NCI-H1105 (cell line): ENCODE data around the gene ANKRD9.
"Not testable (repeated sequence)": the region's sequence is repeated elsewhere in the genome, so short reads cannot be mapped to it uniquely, and the experiment has no call there.

Source experiments
- DNase-seq: peaks from one replicate; lab custom pipeline; 2025; lab: John Stamatoyannopoulos, UW

The ANKRD9 gene, protein sequence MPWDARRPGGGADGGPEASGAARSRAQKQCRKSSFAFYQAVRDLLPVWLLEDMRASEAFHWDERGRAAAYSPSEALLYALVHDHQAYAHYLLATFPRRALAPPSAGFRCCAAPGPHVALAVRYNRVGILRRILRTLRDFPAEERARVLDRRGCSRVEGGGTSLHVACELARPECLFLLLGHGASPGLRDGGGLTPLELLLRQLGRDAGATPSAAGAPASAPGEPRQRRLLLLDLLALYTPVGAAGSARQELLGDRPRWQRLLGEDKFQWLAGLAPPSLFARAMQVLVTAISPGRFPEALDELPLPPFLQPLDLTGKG

GRCh38 chr14:102509746-102510615 lies at the start of gene ANKRD9:
Gene ANKRD9, minus strand, starts transcription at chr14:102509776. Its CDS starts 1,887 bp downstream, at chr14:102507889.
- DNase-seq = peak; percentile 94

- no peak for DNase-seq
Observed at GRCh38 chr14:102558556-102558955, 49.0 kb upstream of the ANKRD9 start.

DNA sequence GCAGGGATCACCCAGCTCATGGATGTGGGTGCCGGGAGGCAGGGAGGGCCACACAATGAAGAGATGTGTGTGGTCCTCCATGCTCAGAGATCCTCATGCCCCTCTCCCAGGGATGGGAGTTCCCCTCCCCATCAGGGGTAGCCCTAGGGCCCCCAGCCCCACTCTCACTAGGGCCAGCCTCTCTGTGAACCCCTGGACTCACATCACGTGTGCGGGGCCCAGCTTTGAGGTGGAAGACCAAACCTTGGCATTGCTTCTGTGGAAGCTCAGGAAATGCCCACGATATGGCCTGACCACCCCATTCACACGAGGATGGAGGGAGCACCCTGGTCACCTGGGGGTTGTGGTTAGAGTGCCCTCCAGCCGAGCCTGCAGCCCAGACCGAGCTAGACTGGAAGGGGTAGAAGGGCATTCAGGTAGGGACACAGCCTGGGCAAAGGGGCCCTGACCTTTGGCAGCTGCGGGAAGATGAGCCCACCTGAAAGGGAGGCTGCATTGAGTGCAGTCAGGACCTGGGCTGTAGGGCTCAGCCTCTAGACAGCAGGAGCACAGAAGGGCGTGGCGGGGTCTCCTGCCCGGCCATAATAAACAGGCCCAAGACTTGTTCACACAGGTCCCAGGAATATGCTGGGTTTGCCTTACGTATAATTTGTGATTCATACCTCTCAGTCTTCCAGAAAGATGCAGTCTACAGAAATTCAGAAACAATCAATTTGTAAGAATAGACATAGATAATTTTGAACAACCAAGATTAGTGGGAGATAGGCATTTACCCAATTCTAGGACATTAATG lies 48.1 kb upstream of the ANKRD9 start:
- no peak for DNase-seq

- DNase-seq = no peak
Observed at GRCh38 chr14:102556098-102556677, 46.6 kb upstream of the ANKRD9 start.

DNA sequence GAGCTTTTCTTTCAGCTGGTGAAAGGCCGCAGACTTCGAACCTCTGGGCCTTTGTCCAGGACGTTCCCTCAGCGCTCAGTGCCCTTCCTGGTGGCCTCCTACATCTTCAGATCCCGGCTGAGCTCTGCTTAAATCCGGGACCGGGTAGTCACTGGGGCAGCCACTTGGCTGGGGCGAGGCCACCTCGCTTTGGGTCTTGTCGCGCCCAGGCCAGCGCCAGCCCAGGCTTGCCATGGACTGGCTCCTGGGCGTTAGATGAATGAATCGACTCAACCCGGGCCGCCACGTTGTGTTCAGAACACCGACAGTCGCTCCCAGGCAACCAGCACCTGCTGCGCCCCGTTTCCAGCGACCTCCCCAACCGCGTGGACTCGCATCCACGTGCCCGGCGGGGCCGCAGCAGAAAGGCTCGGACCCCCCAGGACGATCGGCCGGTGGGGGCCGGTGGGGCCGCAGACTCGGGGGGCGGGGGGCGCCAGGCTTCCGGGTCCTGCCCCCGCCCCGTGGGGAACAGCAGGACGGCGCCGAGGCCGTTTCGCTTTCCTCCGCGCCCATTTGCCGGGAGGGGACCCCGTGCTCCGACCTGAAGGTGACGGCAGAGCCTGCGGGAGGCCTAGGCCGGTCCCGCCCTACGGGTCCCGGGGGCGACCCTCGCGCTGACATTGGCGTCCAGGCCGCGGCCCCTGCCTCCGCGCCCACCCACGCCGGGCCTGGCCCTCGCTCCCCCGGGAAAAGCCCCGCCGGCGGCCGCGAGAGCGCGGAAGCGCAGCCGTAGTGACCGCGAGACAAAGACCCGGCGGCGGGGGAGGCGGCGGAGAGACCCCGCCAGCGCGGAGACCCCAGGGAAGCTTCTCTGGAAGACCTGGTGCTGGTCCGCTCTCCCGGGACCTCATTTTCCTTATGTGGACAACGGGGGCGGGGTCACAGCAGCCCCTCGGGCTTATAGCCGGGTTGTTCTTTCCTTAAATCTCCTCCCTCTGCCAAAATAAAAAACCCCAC lies 45.5 kb upstream of the ANKRD9 start:
- no peak for DNase-seq

DNA sequence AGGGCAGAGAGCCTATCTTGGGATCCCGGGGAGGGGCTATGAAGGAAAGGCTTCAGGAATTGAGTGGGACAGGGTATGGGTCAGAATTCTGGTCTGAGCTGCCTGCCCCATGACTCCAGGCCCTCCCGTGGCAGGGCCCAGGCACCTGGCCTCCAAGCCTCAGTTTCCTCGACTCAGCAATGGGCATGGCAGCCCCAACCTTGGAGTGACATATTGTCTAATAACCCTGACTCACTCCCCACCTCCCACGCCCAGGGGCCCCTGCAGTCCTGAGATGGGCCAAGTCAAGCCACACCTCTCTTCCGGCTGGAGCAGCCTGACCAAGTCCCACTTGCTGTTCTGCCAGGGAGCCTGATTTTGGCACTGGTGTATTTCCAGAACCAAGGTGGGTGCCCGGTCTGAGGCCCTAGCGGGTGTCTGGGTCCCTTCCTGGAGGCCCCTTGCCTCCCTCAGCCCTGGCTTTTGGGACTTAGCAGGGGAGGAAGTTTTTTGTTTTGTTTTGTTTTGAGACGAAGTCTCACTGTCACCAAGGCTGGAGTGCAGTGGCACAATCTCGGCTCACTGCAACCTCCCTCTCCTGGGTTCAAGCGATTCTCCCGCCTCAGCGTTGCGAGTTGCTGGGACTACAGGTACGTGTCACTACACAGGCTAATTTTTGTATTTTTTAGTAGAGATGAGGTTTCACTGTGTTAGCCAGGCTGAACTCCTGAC lies 42.6 kb upstream of the ANKRD9 start:
- DNase-seq = no peak

GRCh38 chr14:102550927-102551401 lies 41.4 kb upstream of the ANKRD9 start:
- not testable (repeated sequence) for DNase-seq

DNA sequence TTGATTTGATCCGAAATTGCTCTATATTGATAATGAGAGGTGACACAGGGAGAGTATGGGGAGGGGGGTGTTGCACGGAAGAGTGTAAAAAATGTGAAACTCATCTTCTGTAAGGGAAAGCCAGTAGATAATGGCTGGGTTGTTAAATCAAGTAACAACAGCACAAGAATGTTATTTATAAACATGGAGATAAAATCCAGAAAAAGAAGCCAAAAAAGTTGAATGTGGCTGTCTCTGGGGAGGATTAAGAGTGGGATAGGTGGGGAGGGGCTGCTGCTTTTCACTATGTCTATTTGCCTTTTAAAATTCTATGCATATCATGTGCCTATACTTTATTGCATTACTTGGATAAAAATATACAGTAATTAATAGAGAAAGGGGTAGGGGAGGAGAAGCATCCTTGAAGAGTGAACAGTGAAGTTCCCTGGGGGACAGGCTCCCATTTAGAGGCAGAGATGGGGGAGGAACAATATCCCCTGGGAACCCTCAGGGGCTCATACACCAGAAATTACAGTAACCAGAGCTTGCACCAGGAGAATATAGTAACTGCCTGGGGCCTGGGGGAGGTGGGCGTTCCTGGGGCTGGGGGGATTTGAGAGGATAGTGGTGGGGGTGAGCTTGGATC lies 39.2 kb upstream of the ANKRD9 start:
- DNase-seq = no peak

- DNase-seq = no peak
Observed at GRCh38 chr14:102545461-102546265, 36.1 kb upstream of the ANKRD9 start.

DNA sequence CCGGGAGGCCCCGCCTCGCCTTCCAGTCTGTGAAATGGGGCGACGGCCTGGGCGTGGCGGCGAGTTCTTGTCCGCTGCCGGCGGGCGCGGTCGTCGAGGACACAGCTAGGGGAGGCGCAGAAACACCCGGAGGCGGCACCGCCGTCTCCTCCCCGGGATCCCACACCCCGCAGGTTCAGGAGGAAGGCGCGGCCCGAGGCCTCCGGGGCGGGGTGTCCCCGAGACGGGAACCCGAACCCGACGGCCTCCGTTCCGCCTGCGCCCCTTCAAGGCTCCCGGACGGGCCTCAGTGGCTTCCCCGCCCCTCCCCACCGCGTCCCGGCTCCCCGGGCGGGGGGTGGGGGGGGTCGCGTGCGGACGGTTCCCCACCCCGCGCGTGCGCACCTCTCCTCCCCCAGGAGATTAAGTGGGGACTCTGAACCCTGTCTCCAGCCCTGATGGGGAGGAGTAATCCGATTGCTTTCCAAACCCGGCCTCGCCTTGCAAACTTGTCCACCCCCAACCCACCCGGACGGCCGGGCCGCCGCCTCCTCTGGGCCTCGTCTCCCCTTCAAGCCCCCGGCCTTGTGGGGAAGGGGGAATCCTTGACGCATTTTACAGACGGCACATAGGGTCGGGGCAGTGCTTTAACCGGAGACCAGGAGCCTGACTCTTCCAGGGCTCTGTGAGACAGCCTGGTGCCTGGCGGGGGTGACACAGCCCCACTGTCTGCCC lies 35.3 kb upstream of the ANKRD9 start:
- DNase-seq = no peak

DNA sequence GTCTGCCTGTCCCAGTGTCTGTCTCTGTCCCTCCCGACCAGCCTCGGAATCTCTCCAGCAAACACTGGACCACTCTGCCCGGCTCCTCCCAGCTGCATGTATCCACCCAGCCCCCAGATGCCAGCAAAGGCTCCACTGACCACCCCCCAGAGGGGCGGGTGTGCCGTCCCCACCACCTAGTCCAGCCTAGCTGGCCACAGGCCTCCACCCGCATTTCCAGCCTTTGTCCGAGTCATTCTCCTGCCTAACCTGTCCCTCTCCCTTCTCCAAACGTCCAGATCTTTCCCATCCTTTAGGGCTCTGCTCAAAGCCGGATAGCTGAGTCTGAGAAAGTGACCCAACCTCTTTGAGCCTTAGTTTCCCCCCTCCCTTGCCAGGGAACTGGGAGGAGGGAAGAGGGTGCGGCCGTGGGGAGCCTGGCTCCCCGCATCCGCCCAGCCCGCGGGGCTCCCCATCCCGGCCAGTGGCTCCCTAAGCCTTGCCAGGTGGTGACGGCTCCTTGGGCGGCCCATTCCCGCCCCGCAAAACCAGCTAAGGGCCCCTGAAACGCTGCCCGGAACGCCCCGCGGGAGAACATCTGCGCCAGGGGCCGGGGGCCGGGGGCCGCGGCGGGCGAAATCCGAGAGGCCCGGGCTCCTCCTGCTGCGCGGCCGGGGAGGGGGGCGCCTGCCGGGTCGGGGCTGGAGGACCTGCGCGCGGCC lies 34.6 kb upstream of the ANKRD9 start:
- no peak for DNase-seq

GRCh38 chr14:102541771-102542170 lies 32.2 kb upstream of the ANKRD9 start:
- no peak for DNase-seq

DNA sequence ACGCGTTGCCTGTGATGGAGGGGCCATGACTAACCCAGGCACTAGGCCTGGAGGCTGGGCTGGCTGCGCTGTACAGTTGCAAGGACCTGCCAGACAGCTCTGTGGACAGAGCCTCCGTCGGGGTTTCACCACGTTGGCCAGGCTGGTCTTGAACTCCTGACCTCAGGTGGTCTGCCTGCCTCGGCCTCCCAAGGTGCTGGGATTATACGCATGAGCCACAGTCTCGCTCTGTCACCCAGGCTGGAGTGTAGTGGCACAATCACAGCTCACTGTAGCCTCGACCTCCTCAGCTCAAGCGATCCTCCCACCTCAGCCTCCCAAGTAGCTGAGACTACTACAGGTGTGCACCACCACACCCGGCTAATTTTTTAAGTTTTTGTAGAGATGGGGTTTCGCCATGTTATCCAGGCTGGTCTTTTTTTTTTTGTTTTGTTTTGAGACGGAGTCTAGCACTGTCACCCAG lies 31.5 kb upstream of the ANKRD9 start:
- DNase-seq = not testable (repeated sequence)

- peak; percentile 86 for DNase-seq
Observed at GRCh38 chr14:102540315-102541028, 30.9 kb upstream of the ANKRD9 start.

DNA sequence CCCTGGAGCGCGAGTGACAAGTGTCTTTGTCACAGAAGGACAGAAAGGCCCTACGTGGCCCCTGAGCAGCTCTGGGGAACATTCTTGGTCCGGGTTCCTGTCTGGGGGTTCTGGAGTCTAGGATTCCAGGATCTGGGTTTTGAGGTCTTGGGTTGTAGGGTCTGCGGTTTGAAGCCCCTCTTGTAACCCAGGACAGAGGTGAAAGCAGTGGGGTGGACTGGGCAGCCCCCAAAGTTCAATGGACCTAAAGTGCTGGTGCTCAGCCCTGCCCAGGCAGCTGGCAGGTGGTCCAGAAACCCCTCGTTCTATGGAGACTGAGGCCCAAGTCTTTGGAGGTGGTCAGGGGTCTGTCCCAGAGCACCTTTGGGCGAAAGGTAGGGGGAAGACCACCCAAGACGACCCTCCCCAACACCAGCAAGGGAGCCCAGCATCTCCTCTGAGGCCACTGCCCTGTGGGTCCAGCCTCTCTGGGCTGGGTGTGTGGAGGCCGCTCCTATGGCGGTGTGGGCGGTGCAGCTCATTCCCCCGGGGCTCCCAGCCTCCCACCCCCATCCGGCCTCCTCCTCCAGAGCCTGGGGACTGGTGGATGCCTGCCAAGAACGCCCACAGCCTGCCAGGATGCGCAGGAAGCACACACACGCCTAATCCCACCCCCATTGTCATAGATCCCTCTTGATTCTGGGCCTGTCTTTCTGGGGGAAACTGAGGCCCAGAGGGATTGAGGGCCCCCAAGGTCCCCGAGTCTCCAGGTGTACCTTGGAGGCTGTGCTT lies 30.2 kb upstream of the ANKRD9 start:
- peak; percentile 95 for DNase-seq
